NCI-H2081 treated with DMSO at 0.1 percent for 48 hours (cell line): ENCODE data around the gene SNX8.
"Not testable (repeated sequence)": the region's sequence is repeated elsewhere in the genome, so short reads cannot be mapped to it uniquely, and the experiment has no call there.

Experiments
- DNase-seq: peaks from one replicate; lab custom pipeline; 2025; lab: John Stamatoyannopoulos, UW

Gene SNX8

GRCh38 chr7:2326951-2327350 is 12.7 kb upstream of the SNX8 start:
- DNase-seq: no peak

DNA sequence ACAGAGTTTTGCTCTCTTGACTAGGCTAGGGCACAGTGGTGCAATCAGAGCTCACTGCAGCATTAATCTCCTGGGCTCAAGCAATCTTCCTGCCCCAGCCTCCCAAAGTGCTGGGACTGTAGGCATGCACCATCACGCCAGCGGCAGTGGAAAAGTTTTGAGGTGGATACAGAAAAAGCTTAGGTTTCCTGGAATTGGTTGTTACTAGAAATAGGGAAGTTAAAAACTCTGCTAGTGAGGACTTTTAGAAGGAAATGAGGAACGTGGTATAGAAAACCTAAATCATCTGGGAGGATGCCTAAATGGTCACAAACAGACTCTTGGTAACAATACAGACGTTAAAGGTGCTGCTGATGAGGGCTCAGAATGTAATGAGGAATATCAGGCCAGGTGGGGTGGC is 10.9 kb upstream of the SNX8 start:
- no peak for DNase-seq

DNA sequence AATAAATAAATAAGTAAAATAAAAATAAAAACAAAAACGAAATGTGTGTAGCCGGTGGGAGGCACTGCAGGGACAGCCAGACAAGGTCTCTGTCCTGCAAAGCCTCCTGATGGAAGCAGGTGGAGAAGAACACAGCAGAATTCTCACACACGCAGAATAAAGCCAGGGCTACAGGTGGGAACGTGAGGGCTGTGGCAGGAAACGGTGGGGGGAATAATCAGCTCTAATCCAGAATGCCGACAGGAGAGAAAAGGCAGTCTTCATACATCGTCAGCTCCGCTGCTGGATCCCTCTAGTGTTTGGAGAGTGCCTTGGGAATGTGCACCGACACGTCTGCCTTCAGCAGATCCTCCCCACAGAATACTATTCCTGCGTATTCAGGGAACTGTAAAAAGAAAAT is 6.8 kb upstream of the SNX8 start:
- DNase-seq: no peak

GRCh38 chr7:2317556-2318293 is 3.5 kb upstream of the SNX8 start:
- no peak for DNase-seq

DNA sequence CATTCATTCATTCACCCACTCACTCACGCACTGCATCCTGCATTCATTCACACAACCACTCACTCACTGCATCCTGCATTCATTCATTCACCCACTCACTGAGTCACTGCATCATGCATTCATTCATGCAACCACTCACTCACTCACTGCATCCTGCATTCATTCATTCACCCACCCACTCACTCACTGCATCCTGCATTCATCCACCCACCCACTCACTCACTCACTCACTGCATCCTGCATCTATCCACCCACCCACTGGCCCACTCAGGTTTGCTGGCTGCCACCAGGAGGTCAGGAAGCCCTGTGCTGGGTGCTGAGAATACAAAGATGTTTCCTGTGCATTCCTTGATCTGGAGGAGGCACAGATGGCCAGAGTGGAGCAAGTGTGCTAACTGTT is 2.3 kb upstream of the SNX8 start:
- no peak for DNase-seq

DNA sequence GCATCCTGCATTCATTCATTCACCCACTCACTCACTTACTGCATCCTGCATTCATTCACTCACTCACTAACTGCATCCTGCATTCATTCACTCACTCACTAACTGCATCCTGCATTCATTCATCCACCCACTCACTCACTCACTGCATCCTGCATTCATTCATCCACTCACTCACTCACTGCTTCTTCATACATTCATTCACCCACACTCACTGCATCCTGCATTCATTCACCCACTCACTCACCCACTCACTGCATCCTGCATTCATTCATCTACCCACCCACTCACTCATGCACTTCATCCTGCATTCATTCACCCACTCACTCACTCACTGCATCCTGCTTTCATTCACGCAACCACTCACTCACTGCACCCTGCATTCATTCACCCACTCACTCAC is 1.5 kb upstream of the SNX8 start:
- DNase-seq: no peak

DNA sequence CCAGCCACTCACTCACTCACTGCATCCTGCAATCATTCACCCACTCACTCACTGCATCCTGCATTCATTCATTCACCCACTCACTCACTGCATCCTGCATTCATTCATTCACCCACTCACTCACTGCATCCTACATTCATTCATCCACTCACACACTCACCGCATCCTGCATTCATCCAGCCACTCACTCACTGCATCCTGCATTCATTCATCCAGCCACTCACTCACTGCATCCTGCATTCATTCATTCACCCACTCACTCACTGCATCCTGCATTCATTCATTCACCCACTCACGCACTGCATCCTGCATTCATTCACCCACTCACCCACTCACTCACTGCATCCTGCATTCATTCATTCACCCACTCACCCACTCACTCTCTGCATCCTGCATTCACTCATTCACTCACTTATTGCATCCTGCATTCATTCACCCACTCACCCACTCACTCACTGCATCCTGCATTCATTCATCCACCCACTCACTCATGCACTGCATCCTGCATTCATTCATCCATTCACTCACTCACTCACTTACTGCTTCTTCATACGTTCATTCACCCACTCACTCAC is 802 bp upstream of the SNX8 start:
- not testable (repeated sequence) for DNase-seq

DNA sequence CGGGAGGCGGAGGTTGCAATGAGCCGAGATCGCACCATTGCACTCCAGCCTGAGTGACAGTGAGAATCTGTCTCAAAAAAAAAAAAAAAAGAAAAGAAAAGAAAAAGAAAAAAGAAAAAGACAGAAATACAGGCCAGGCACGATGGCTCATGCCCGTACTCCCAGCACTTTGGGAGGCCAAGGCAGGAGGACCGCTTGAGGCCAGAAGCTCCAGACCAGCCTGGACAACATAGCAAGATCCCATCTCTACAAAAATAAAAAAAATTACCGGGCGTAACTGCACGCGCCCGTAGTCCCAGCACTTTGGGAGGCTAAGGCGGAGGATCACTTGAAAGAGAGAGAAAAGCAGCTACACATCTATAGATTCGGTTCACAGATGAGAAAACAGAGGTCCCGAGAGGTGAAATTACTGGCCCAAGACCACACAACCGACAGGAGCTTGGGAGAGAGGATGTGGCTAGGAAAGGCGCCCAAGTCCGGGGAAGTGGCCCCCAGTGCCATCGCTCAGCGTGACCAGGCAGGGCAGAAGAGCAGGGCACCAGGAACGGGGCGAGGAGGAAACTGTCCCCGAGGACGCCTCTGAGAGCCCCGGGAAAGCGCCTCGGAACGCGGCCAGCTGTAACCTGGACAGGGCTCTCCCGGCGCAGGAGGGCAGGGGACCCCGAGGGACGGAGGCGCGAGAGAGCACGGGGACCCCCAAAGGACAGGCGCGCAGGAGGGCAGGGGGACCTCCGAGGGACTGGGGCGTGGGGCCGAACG is 612 bp downstream of the SNX8 start:
- no peak for DNase-seq

DNA sequence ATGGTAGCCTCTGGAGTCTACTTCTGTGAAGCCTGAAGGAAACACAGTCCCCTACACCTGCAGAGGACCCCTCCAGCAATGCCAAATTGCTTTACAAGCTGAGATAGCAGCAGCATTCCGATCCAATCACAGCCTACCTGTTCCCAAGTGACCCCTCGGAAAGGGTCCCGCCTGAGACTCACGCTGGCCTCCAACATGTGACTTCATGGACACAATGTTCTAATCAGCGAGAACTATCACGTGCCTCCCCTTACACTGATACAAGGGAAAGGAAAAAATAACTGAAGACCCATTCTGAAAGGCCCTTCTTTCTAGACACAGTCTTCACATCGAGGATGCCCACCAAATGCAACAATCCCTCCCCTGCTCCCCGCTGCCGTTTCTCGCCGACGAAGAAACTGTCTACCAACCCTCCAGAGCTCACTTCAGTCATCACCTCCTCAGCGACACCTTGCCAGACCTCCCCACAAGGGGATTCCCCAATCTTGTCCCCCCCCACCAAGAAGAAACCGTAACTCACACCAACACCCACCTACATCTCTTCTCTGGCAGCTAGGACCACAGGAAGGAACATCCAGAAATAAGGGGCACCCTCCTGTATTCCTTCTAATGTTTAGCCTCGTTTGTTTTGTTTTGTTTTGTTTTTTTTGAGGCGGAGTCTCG is 1.8 kb downstream of the SNX8 start:
- no peak for DNase-seq

GRCh38 chr7:2309889-2310331 is 4.3 kb downstream of the SNX8 start:
- DNase-seq: no peak

GRCh38 chr7:2307690-2308107 is 6.5 kb downstream of the SNX8 start:
- no peak for DNase-seq

DNA sequence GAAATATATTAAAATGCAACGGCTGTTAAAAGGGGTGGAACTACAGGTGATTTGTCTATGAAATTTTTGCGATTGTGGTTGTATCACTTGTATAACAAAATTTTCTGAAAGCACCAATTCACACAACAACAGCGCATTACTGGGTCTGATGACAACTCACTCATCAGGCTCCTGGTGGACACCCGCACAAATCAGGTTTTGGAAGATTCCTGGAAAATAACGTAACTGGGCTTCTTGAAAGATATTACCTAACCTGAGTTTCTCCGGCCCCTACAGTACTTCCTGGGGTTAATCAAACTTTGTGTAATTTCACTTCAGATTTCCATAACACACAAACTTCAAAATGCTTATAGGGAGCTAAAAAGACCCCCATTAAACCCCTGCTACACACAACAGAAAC is 7.6 kb downstream of the SNX8 start:
- no peak for DNase-seq

GRCh38 chr7:2305258-2305657 is 9.0 kb downstream of the SNX8 start:
- DNase-seq: not testable (repeated sequence)

DNA sequence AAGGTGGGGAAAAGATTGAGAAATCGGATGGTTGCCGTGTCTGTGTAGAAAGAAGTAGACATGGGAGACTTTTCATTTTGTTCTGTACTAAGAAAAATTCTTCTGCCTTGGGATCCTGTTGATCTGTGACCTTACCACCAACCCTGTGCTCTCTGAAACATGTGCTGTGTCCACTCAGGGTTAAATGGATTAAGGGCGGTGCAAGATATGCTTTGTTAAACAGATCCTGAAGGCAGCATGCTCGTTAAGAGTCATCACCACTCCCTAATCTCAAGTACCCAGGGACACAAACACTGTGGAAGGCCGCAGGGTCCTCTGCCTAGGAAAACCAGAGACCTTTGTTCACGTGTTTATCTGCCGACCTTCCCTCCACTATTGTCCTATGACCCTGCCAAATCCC is 10.7 kb downstream of the SNX8 start:
- DNase-seq: not testable (repeated sequence)

DNA sequence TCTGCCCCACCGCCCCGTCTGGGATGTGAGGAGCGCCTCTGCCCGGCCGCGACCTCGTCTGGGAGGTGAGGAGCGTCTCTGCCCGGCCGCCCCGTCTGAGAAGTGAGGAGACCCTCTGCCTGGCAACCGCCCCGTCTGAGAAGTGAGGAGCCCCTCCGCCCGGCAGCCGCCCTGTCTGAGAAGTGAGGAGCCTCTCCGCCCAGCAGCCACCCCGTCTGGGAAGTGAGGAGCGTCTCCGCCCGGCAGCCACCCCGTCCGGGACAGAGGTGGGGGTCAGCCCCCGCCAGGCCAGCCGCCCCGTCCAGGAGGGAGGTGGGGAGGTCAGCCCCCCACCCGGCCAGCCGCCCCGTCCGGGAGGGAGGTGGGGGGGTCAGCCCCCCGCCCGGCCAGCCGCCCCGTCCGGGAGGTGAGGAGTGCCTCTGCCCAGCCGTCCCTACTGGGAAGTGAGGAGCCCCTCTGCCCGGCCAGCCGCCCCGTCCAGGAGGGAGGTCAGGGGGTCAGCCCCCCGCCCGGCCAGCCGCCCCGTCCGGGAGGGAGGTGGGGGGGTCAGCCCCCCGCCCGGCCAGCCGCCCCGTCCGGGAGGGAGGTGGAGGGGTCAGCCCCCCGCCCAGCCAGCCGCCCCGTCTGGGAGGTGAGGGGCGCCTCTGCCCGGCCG is 11.4 kb downstream of the SNX8 start:
- DNase-seq: not testable (repeated sequence)

GRCh38 chr7:2301511-2301863 is 12.8 kb downstream of the SNX8 start:
- DNase-seq: no peak

DNA sequence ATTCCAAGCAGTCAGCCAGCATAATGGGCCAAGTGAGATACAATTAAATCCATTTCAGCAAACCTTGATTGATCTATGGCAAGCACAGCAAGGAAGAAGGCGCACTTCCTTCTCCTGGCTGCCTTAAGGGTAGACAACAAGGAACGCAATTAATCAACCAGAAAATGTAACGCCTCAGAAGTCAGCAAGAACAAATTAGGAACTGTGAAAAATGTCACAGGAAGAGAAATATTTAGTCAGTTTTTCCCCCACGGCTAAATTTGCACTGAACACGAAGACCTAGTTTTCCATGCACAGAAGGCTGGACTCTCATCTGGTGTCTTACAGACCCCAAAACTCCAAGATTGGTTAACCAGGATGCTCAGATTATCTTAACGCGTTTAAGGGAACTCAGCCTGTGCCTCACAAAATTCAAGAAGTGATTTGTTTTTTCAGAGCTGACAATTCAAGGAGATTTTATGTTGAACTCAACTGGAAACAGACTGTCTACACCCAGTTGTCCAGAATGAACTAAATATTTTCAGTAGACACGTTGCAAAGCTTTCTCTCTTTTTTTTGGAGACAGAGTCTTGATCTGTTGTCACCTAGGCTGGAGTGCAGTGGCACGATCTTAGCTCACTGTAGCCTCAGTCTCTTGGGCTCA is 14.2 kb downstream of the SNX8 start:
- no peak for DNase-seq

GRCh38 chr7:2299131-2299829 is 15.0 kb downstream of the SNX8 start:
- no peak for DNase-seq

- no peak for DNase-seq
Observed at GRCh38 chr7:2296832-2297231, 17.4 kb downstream of the SNX8 start.

- no peak for DNase-seq
Observed at GRCh38 chr7:2295936-2296620, 18.2 kb downstream of the SNX8 start.
